T-helper 9 cell (primary cell): ENCODE results near the gene SNED1.

Source experiments
- DNase-seq: peaks from one replicate; pipeline ENCODE4 v3.0.0-alpha.2; 2020

SNED1 gene

GRCh38 chr2:241110607-241111439 is 112.4 kb downstream of the SNED1 start:
- DNase-seq, result no peak

GRCh38 chr2:241111440-241111805 is 113.0 kb downstream of the SNED1 start:
- no peak for DNase-seq

GRCh38 chr2:241112046-241112445 is 113.6 kb downstream of the SNED1 start:
- DNase-seq, result no peak

- DNase-seq, result peak; percentile 46
These were observed 114.2 kb downstream of the SNED1 start for GRCh38 chr2:241112592-241112991.

GRCh38 chr2:241114836-241115235 is 116.4 kb downstream of the SNED1 start:
- no peak for DNase-seq

GRCh38 chr2:241115361-241115760 is 116.9 kb downstream of the SNED1 start:
- no peak for DNase-seq

- no peak for DNase-seq
These were observed 118.5 kb downstream of the SNED1 start for GRCh38 chr2:241116606-241117560.

- no peak for DNase-seq
These were observed 120.5 kb downstream of the SNED1 start for GRCh38 chr2:241118737-241119505.

- DNase-seq, result no peak
These were observed 122.0 kb downstream of the SNED1 start for GRCh38 chr2:241120440-241120839.

- DNase-seq, result no peak
These were observed 122.6 kb downstream of the SNED1 start for GRCh38 chr2:241121008-241121407.

- DNase-seq, result no peak
These were observed 124.1 kb downstream of the SNED1 start for GRCh38 chr2:241122376-241123002.

GRCh38 chr2:241123816-241124536 is 125.6 kb downstream of the SNED1 start:
- DNase-seq, result peak; percentile 40

- DNase-seq, result no peak
These were observed 127.2 kb downstream of the SNED1 start for GRCh38 chr2:241125626-241126025.

GRCh38 chr2:241126201-241126611 is 127.8 kb downstream of the SNED1 start:
- DNase-seq, result no peak

- DNase-seq, result no peak
These were observed 128.4 kb downstream of the SNED1 start for GRCh38 chr2:241126771-241127202.

- DNase-seq, result no peak
These were observed 129.8 kb downstream of the SNED1 start for GRCh38 chr2:241128266-241128665.

GRCh38 chr2:241129086-241129871 is 130.9 kb downstream of the SNED1 start:
- no peak for DNase-seq

- no peak for DNase-seq
These were observed 131.9 kb downstream of the SNED1 start for GRCh38 chr2:241130316-241130715.

- DNase-seq, result no peak
These were observed 133.1 kb downstream of the SNED1 start for GRCh38 chr2:241131531-241131930.

- DNase-seq, result no peak
These were observed 134.4 kb downstream of the SNED1 start for GRCh38 chr2:241132538-241133435.
